Neural progenitor cell (in vitro differentiated cells): ENCODE measurements around the gene SDK2. TPM values are rescaled to one million over a fixed set of nuclear protein-coding genes. Genes with fewer than 3 reads are reported as not detected.

Source experiments
- DNase-seq: peaks from one replicate; pipeline ENCODE4 v3.0.0-alpha.2; 2016; ENCODE audit warnings: low spot score
- H2AFZ ChIP-seq: fragments of 200-600 bp; sonication (generic); replicated peaks from 2 replicates; pipeline ENCODE4 v1.6.1; 2016; ENCODE audit warnings: antibody characterized with exemption
- H3F3A ChIP-seq: fragments of 200-600 bp; sonication (generic); 2 replicates; pipeline ENCODE4 v1.6.1; 2016; ENCODE audit warnings: antibody characterized with exemption, low read depth
- H3K27ac ChIP-seq: fragments of 200-600 bp; sonication (generic); 2 replicates; pipeline ENCODE4 v1.5.1; 2016; ENCODE audit warnings: mild to moderate bottlenecking
- H3K27me3 ChIP-seq: fragments of 200-600 bp; sonication (generic); 2 replicates; pipeline ENCODE4 v1.6.1; 2016; ENCODE audit warnings: mild to moderate bottlenecking, moderate library complexity
- H3K36me3 ChIP-seq: fragments of 200-600 bp; sonication (generic); 2 replicates; pipeline ENCODE4 v1.5.1; 2016
- H3K4me1 ChIP-seq: fragments of 200-600 bp; sonication (generic); 2 replicates; pipeline ENCODE4 v1.6.1; 2016; ENCODE audit warnings: mixed run types
- H3K4me2 ChIP-seq: fragments of 200-600 bp; sonication (generic); 2 replicates; pipeline ENCODE4 v1.6.1; 2016
- H3K4me3 ChIP-seq: fragments of 200-600 bp; sonication (generic); 2 replicates; pipeline ENCODE4 v1.5.1; 2016
- H3K79me2 ChIP-seq: fragments of 200-600 bp; sonication (generic); 2 replicates; pipeline ENCODE4 v1.6.1; 2016; ENCODE audit warnings: low read depth
- H3K9ac ChIP-seq: fragments of 200-600 bp; sonication (generic); 2 replicates; pipeline ENCODE4 v1.6.1; 2016
- H3K9me3 ChIP-seq: fragments of 200-600 bp; sonication (generic); 2 replicates; pipeline ENCODE4 v1.5.1; 2016; ENCODE audit warnings: low read depth
- H4K20me1 ChIP-seq: fragments of 200-600 bp; sonication (generic); 2 replicates; pipeline ENCODE4 v1.6.1; 2016; ENCODE audit warnings: low read depth
- H3K27ac Mint-ChIP-seq: 3 replicates; pipeline ENCODE4 v1.8.0; 2021; ENCODE audit warnings: mixed read lengths
- H3K27me3 Mint-ChIP-seq: 2 replicates; pipeline ENCODE4 v1.8.0; 2022; ENCODE audit warnings: low read depth, mild to moderate bottlenecking, inconsistent platforms, moderate library complexity, mixed read lengths; ENCODE audit not compliant: insufficient read depth
- H3K36me3 Mint-ChIP-seq: 3 replicates; pipeline ENCODE4 v1.8.0; 2021; ENCODE audit warnings: mixed read lengths
- H3K4me1 Mint-ChIP-seq: 3 replicates; pipeline ENCODE4 v1.8.0; 2021; ENCODE audit warnings: mixed read lengths
- H3K4me3 Mint-ChIP-seq: 3 replicates; pipeline ENCODE4 v1.8.0; 2021; ENCODE audit warnings: mild to moderate bottlenecking, moderate library complexity, mixed read lengths
- H3K9me3 Mint-ChIP-seq: 3 replicates; pipeline ENCODE4 v1.8.0; 2020; ENCODE audit warnings: mixed read lengths
- EZH2 ChIP-seq: fragments of 200-600 bp; sonication (generic); IDR thresholded peaks from 2 replicates; pipeline ENCODE4 v1.6.1; 2017; ENCODE audit warnings: antibody characterized with exemption, mild to moderate bottlenecking, moderate library complexity
- EZH2phosphoT487 ChIP-seq: fragments of 200-600 bp; sonication (generic); IDR thresholded peaks from 2 replicates; pipeline ENCODE4 v1.6.1; 2017; ENCODE audit warnings: antibody characterized with exemption
- total RNA-seq: library from RNA; depleted of rRNA; stranded (reverse); fragments of >200 nt; gene quantifications from 2 replicates; pipeline ENCODE4 v1.2.3, GENCODE V29; 2015; ENCODE audit warnings: low replicate concordance
- TF ChIP-seq, protein P1 (sequence below): fragments of 200-600 bp; sonication (generic); IDR thresholded peaks from 2 replicates; pipeline ENCODE4 v1.5.1; 2017; ENCODE audit warnings: antibody characterized with exemption, mild to moderate bottlenecking

SDK2 gene
- total RNA-seq, 1 donor from 2014 or later: 15.3 TPM

DNA sequence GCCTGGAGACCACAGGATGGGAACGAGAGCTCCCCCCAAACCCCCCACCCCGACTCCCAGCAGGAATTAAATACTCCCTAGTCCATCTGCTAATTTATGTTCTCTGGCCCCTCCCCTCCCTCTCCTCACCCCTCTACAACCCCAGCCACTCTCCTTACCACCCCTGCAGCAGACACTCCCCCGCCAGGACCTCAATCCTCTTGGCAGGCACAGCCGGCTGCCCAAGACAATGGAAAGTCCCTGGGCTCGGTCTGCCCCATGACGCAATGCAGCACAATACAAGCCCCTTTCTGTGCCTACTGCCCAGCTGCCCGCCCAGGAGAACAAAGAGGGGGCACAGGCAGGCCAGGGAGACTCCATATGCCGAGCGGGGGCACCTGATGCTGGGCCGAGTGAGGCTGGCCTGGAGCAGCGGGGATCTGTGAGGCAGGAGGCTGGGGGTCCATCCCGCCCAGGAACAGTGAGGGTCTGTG, 302.2 kb downstream of the SDK2 start:
- Histone ChIP-seq H4K20me1 (peaks cover 15% of the 10 kb centered on the region), H3K4me2 (peak overlapping the region; percentile 49), H3K4me1 (peaks cover 39% of the 10 kb centered on the region), H3K27ac (peak overlapping the region; percentile 95), H3K4me3 (no peak overlapping the region), H3F3A (peaks cover 48% of the 10 kb centered on the region), H3K9me3 (no peaks in the 10 kb centered on the region), H3K36me3 (no peaks in the 10 kb centered on the region), H3K79me2 (no peaks in the 10 kb centered on the region), H3K9ac (no peak overlapping the region), H2AFZ (no peak overlapping the region), H3K27me3 (no peaks in the 10 kb centered on the region)
- TF ChIP-seq EZH2phosphoT487 (no peak), EZH2 (no peak)
- TF ChIP-seq, protein P1, sequence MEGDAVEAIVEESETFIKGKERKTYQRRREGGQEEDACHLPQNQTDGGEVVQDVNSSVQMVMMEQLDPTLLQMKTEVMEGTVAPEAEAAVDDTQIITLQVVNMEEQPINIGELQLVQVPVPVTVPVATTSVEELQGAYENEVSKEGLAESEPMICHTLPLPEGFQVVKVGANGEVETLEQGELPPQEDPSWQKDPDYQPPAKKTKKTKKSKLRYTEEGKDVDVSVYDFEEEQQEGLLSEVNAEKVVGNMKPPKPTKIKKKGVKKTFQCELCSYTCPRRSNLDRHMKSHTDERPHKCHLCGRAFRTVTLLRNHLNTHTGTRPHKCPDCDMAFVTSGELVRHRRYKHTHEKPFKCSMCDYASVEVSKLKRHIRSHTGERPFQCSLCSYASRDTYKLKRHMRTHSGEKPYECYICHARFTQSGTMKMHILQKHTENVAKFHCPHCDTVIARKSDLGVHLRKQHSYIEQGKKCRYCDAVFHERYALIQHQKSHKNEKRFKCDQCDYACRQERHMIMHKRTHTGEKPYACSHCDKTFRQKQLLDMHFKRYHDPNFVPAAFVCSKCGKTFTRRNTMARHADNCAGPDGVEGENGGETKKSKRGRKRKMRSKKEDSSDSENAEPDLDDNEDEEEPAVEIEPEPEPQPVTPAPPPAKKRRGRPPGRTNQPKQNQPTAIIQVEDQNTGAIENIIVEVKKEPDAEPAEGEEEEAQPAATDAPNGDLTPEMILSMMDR: no peak
- peak; percentile 93 for DNase-seq
- Mint-ChIP-seq H3K27ac (peak overlapping the region; percentile 87), H3K4me1 (peaks cover 66% of the 10 kb centered on the region), H3K4me3 (peak overlapping the region; percentile 58), H3K9me3 (no peaks in the 10 kb centered on the region), H3K36me3 (peaks cover 33% of the 10 kb centered on the region), H3K27me3 (peaks cover 15% of the 10 kb centered on the region)

DNA sequence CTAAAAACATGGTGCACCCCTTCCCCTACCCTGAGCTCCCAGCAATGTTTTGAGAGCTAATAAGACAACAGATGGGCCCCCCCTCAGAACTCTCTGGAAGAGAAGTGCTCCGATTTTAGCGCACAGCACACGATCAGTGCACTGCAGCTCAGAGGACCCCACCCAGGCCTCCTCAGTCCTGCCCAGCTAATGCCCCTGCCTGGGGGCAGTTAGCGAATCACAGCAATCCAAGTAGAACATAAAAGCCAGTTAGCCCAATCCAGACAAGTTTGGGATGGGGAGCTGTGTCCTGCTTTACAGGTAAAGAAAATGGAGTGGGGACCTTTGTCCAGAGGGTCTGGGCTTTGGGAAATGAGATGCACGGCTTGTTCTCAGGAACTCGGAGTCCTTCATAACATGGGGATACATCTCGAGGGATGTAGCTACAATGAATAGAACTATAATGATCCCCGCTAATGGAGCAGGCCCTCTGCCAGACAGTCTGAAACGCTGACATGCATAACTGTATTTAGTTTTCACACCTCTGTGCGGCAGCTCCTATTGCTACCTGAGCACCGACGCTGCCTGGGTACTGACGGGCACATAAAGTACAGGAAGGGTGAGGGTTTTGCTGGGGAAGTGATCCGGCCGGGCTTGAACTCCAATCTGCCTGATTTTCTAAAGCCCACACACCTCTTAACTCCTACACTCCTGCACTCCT, 302.7 kb downstream of the SDK2 start:
- no peaks in the 10 kb centered on the region for H3K79me2 ChIP-seq
- Mint-ChIP-seq H3K4me3 (peak overlapping the region; percentile 33), H3K27ac (peak overlapping the region; percentile 85), H3K36me3 (peaks cover 35% of the 10 kb centered on the region), H3K9me3 (no peaks in the 10 kb centered on the region), H3K27me3 (peaks cover 17% of the 10 kb centered on the region), H3K4me1 (peaks cover 72% of the 10 kb centered on the region)
- no peak for DNase-seq
- H3K9ac ChIP-seq: no peak overlapping the region
- H3K4me1 ChIP-seq: peaks cover 40% of the 10 kb centered on the region
- TF ChIP-seq, protein P1: no peak
- no peak for TF ChIP-seq EZH2phosphoT487
- no peak for TF ChIP-seq EZH2
- peak overlapping the region; percentile 49 for H3K4me2 ChIP-seq
- peak overlapping the region; percentile 95 for H3K27ac ChIP-seq
- peaks cover 15% of the 10 kb centered on the region for H4K20me1 ChIP-seq
- no peak overlapping the region for H3K4me3 ChIP-seq
- no peaks in the 10 kb centered on the region for H3K27me3 ChIP-seq
- H3K9me3 ChIP-seq: no peaks in the 10 kb centered on the region
- no peaks in the 10 kb centered on the region for H3K36me3 ChIP-seq
- H3F3A ChIP-seq: peaks cover 48% of the 10 kb centered on the region
- H2AFZ ChIP-seq: no peak overlapping the region

- no peak overlapping the region for H3K4me2 ChIP-seq
- no peak overlapping the region for H3K4me3 Mint-ChIP-seq
- H3K4me1 Mint-ChIP-seq: peaks cover 76% of the 10 kb centered on the region
- peaks cover 43% of the 10 kb centered on the region for H3F3A ChIP-seq
- no peaks in the 10 kb centered on the region for H3K36me3 ChIP-seq
- no peaks in the 10 kb centered on the region for H3K9me3 ChIP-seq
- peaks cover 13% of the 10 kb centered on the region for H3K27me3 Mint-ChIP-seq
- no peak overlapping the region for H3K27ac Mint-ChIP-seq
- H3K27me3 ChIP-seq: no peaks in the 10 kb centered on the region
- peaks cover 24% of the 10 kb centered on the region for H3K36me3 Mint-ChIP-seq
- peaks cover 40% of the 10 kb centered on the region for H3K4me1 ChIP-seq
- H4K20me1 ChIP-seq: peaks cover 15% of the 10 kb centered on the region
- H3K9me3 Mint-ChIP-seq: no peaks in the 10 kb centered on the region
- no peak overlapping the region for H2AFZ ChIP-seq
- H3K4me3 ChIP-seq: no peak overlapping the region
- no peaks in the 10 kb centered on the region for H3K79me2 ChIP-seq
- TF ChIP-seq, protein P1: no peak
- no peak for TF ChIP-seq EZH2
- TF ChIP-seq EZH2phosphoT487: no peak
- no peak overlapping the region for H3K27ac ChIP-seq
- H3K9ac ChIP-seq: no peak overlapping the region
- DNase-seq: no peak
Observed at GRCh38 chr17:73340093-73340596, 304.1 kb downstream of the SDK2 start.
